Keratinocyte (primary cell): Measurements from ENCODE around the gene PRPF18.

Experiments
- CTCF ChIP-seq, 3 experiments: IDR thresholded peaks in 1 of 3; conservative IDR thresholded peaks in 1 of 3; optimal IDR thresholded peaks in 1 of 3; 2 replicates in 2 of 3; 3 replicates in 1 of 3; pipeline versions ENCODE3 to v1.5.1; 2011; ENCODE audit warnings: low read length in 3 of 3, mild to moderate bottlenecking in 3 of 3, moderate library complexity in 2 of 3, control low read depth in 1 of 3, inconsistent platforms in 1 of 3; ENCODE audit not compliant: insufficient read depth in 2 of 3; ENCODE audit errors: extremely low read depth in 1 of 3
- EZH2 ChIP-seq: IDR thresholded peaks from one replicate; pipeline ENCODE4 v1.6.1; 2012; ENCODE audit warnings: inconsistent platforms, mild to moderate bottlenecking, low read length, moderate library complexity

GRCh38 chr10:13657101-13657680 lies 70.4 kb downstream of the PRPF18 start:
- TF ChIP-seq CTCF (optimal IDR thresholded peaks at IDR 0.05 in 1 of 3, IDR thresholded peaks at IDR 0.05 in 1 of 3, conservative IDR thresholded peaks at IDR 0.05 in 1 of 3; ENCODE audit: extremely low read depth in 1 of 3, insufficient read depth in 2 of 3, low read length in 3 of 3) (no peak), EZH2 (no peak)
